ENCODE data around the gene CASP4. TPM values are rescaled to one million over a fixed set of nuclear protein-coding genes. Genes with fewer than 3 reads are reported as not detected.
A peak's percentile ranks its signal among the peaks of the same experiment; 100 is the strongest.
"Not testable (repeated sequence)": the region's sequence is repeated elsewhere in the genome, so short reads cannot be mapped to it uniquely, and the experiment has no call there.

The CASP4 gene
- polyA plus RNA-seq (2012; ENCODE audit: insufficient read depth, insufficient read length), result 34.8 TPM

DNA sequence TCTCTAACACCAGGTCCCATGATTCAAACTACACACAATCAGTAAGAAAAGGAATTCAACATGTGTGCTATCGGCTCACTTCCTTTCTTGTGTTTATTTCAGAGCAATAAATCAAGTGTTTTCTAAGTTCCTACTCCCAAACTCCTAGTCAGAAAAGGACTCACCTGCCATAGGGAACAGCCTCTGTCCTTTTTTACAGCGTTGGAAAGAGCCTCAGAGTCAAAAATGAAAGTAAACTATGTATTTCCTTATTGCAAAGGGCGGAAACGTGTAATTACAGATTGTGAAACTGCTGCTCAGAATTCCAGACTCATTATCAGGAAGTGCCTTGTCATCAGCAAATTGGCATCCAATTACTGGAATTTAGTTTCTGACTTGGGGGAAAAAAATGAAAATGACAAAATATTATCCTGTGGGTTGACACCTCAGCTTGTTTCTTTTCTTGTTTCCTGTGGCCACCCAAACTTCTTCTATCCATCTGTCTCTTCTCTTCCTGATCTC, at the start of gene CASP4:
TSS of gene CASP4 (minus strand) at position 220 of the 501 bp plus-strand sequence. CDS start at position 171, 49 bp downstream.
- no peak for DNase-seq (ENCODE audit: low read depth, low spot score)
- H3K4me3 ChIP-seq (ENCODE audit: low read length), result no peak within 1 kb of the TSS

DNA sequence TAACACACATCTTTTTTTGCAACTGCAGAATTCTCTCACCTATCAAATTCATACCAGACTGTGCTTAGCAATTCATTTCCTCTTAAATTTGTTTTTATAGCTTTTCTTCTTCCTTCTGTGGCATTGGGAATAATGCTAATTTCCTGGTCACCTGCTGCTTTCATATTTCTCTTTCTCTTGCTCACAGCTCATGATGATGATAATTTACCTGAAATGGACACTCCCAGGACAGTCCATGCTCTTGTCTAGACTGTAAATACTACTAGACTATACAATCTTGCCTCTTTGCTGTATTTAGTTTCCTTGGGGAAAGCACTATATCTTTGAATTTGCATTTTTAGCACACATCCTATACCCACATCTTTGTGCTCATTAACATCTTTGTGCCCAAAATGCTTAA, 39.1 kb upstream of the CASP4 start:
- no peak for DNase-seq (ENCODE audit: low read depth, low spot score)

GRCh38 chr11:105005451-105005845, 37.1 kb upstream of the CASP4 start:
- no peak overlapping the region for H3K4me3 ChIP-seq (ENCODE audit: low read length)
- no peak for DNase-seq (ENCODE audit: low read depth, low spot score)

More for the DNA sequence above, 39.1 kb upstream of the CASP4 start:
- H3K4me3 ChIP-seq (ENCODE audit: low read length), result no peak overlapping the region

- H3K4me3 ChIP-seq (ENCODE audit: low read length), result no peak overlapping the region
- DNase-seq (ENCODE audit: low read depth, low spot score), result no peak
These were observed 35.6 kb upstream of the CASP4 start for GRCh38 chr11:105004021-105004420.

GRCh38 chr11:105003151-105003550, 34.8 kb upstream of the CASP4 start:
- no peak overlapping the region for H3K4me3 ChIP-seq (ENCODE audit: low read length)

DNA sequence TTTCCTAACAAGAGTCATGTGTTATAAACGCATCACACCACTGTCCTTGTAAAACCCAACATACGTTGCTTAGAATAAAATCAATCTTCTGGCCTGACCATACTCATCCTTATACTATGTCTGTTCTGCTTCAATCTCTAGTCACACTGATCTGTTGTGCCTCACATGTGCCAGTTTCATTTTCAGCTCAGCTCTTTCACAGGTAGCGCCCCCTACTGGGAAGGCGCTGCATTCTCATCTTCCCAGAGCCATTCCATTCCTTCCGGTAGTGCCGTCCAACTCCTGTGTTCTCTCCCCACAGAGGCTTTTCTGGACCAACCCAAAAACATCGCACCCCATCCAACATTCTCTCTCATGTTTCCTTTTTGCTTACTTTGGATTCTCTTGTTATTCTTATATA, 32.4 kb upstream of the CASP4 start:
- H3K4me3 ChIP-seq (ENCODE audit: low read length), result no peak overlapping the region
- DNase-seq (ENCODE audit: low read depth, low spot score), result peak; percentile 4

More at GRCh38 chr11:105003151-105003550, 34.8 kb upstream of the CASP4 start:
- no peak for DNase-seq (ENCODE audit: low read depth, low spot score)

- H3K4me3 ChIP-seq (ENCODE audit: low read length), result no peak overlapping the region
- DNase-seq (ENCODE audit: low read depth, low spot score), result no peak
These were observed 31.8 kb upstream of the CASP4 start for GRCh38 chr11:105000167-105000566.

DNA sequence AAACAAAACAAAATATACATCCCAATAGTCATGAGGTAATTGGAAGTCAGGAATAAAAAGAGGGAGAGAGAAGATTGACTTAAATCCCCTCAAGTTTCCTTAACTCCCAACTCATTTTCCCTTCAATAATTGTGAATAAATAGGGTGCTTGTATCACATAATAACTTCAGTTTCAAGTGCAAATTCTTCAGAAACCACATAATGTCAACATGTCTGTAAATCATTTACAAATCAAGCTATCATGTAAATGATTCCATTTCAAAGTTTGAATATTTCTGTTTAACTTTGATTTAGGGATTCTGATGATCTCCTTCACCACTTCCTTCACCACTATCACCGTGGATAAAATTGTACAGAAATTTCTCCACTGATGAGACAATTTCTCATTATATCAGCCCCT, 31.3 kb upstream of the CASP4 start:
- H3K4me3 ChIP-seq (ENCODE audit: low read length), result no peak overlapping the region
- DNase-seq (ENCODE audit: low read depth, low spot score), result no peak

DNA sequence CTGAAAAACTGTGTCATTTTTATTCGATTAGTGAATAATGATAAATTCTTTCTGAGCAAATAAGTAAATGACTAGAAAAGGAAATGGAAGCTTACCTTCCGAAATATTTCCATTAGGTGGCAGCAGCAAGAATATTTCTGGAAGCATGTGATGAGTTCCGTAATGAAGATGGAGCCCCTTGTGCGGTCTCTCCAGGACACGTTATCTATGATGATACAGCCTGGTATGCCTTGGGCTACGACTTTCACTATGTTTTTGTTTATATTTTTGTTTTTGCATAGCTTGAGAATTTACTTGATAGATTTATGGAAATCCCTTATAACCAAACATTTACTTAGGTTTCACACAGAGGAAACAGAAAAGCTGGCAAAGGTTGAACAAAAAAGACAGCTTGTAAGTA, 28.9 kb upstream of the CASP4 start:
- DNase-seq (ENCODE audit: low read depth, low spot score), result no peak
- no peak overlapping the region for H3K4me3 ChIP-seq (ENCODE audit: low read length)

GRCh38 chr11:104995001-104995408, 26.6 kb upstream of the CASP4 start:
- DNase-seq (ENCODE audit: low read depth, low spot score), result no peak
- H3K4me3 ChIP-seq (ENCODE audit: low read length), result no peak overlapping the region

- H3K4me3 ChIP-seq (ENCODE audit: low read length), result no peak overlapping the region
- DNase-seq (ENCODE audit: low read depth, low spot score), result no peak
These were observed 24.4 kb upstream of the CASP4 start for GRCh38 chr11:104992781-104993180.

- DNase-seq (ENCODE audit: low read depth, low spot score), result no peak
- no peak overlapping the region for H3K4me3 ChIP-seq (ENCODE audit: low read length)
These were observed 23.6 kb upstream of the CASP4 start for GRCh38 chr11:104991994-104992393.

DNA sequence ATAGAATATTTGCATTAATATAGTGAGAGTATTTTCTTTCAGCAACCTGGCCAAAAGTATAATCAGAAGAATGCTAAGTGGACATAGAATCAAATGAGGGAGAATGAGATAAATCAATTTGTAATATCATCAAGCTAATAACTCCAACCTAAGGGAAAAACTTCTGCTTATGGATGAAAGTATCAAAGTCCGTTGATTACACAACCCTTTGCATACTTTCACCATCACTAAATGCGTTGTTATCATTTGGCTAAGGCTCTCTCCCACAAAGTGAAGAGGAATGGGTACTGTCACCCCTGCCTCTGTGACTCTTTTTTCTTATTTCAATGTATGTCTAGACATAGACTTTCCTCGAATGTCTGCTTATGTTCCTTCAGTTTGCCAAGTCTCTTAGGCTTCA, 16.4 kb upstream of the CASP4 start:
- H3K4me3 ChIP-seq (ENCODE audit: low read length), result no peak overlapping the region
- no peak for DNase-seq (ENCODE audit: low read depth, low spot score)

DNA sequence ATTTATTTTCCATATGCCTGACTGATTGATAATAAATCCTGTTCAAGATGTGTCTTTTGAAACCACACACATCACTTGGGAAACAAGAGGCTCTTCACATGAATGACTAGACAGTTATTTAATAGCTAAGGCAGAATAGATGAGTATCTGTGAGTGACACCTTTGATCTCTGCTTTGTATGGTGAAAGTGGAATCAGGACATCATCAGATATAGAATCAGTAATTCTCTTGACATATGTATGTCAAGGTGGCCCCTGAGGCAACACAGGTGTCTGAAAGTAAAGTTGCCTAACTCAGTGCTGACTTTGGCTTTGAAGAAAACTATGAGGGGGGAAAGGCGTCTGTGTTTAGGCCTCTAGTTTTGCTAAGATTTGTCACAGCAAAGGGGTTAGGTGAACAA, 11.5 kb upstream of the CASP4 start:
- no peak overlapping the region for H3K4me3 ChIP-seq (ENCODE audit: low read length)
- DNase-seq (ENCODE audit: low read depth, low spot score), result no peak

GRCh38 chr11:104973616-104974015, 5.2 kb upstream of the CASP4 start:
- no peak for DNase-seq (ENCODE audit: low read depth, low spot score)
- H3K4me3 ChIP-seq (ENCODE audit: low read length), result no peak overlapping the region

DNA sequence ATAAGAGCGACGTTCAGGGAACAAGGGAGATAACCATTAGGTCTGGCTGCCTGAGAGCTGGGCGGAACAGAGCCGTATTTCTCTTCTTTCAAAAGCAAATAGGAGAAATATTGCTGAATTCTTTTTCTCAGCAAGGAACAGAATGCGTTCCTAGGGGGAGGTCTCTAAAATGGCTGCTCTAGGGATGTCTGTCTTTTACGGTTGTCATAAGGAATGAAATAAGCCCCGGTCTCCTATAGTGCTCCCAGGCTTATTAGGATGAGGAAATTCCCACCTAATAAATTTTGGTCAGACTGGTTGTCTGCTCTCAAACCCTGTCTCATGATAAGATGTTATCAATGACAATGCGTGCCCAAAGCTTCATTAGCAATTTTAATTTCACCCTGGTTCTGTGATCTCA, 4.5 kb upstream of the CASP4 start:
- not testable (repeated sequence) for DNase-seq (ENCODE audit: low read depth, low spot score); H3K4me3 ChIP-seq (ENCODE audit: low read length)

DNA sequence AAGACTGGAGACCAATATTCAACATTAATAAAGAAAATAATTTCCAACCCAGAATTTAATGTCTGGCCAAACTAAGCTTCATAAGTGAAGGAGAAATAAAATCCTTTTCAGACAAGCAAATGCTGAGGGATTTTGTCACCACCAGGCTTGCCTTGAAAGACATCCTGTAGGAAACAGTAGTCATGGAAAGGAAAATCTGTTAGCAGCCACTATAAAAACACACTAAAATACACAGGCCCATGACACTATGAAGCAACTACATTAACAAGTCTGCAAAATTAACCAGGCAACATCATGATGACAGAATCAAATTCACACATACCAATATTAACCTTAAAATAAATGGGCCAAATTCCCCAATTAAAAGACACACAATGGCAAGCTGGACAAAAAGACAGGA, 2.4 kb upstream of the CASP4 start:
- DNase-seq (ENCODE audit: low read depth, low spot score), result no peak
- H3K4me3 ChIP-seq (ENCODE audit: low read length), result no peak overlapping the region

DNA sequence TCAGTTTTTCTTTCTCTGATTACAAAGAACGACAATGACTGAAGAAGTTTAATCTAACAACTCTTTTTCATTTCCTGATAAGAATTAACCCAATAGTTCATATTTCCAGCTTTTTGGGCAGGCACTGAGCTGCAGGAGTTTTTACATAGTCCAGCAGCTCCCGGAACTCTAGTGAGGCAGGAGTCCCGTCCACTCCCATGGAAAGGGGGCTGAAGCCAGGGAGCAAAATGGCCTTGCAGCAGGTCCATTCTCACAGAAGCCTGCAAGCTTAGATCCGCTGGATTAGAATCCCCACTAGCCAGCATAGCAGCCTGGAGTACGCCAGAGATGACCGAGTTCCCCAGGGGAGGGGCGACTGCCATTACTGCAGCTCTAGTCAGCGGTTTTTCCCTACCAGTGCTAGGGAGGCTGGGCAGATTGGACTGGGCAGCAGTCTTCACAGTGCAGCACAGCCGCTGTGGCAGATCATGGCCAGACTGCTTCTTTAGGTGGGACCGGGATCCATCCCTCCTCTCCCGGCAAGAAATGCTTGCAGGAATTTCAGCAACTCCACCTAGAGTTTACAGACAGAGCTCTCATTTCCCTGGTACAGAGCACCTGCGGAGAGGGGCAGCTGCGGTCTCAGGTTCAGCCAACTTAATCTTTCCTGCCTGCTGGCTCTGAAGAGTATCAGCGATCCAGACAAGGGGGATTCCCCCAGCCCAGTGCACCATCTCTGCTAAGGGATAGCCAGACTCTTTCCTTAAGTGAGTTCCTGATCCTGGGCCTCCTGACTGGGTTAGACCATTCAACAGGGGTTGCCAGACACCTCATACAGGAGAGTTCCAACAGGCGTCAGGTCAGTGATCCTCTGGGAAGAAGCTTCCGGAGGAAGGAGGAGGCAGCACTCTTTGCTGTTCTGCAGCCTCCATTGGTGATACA, 742 bp upstream of the CASP4 start:
- DNase-seq (ENCODE audit: low read depth, low spot score), result no peak
- H3K4me3 ChIP-seq (ENCODE audit: low read length), result no peak overlapping the region

DNA sequence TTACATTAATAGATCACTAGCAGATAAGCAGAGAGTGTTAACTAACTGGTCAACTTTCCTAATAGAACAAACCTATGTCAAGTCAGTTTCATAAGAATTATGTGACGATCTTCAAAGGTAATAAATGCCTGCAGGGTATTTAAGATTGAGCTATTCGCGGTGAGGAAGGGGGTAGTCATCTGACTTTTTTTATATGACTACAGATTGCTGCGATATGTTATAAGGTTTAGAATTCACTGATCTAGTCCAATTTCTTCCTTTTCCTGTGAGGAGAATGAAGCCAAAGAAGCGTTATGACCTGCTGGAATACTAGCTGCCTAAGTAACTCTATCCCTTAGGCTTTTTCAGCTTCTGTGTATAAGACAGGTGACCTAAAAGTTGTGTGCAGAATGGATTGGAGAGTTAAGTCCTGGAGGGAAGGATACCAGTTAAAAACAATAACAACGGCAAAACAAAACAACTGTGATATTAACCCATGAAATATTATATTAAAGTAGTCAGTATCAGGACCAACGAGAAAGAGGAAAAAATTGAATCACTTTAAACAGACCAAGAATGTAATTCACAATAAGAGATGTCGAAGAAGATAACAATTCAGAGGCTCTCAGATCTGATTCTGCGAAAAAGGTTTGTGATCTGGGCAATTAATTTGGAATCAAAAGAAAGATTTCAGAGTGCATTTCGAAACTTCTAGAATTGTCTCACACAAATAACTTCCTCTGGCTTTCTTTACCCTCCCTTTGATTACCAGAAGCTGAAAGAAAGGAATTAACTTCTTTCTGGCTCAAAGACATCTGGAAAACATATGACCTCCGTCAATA, 630 bp downstream of the CASP4 start:
- DNase-seq (ENCODE audit: low read depth, low spot score), result no peak
- no peak overlapping the region for H3K4me3 ChIP-seq (ENCODE audit: low read length)

- no peak overlapping the region for H3K4me3 ChIP-seq (ENCODE audit: low read length)
- DNase-seq (ENCODE audit: low read depth, low spot score), result no peak
These were observed 2.6 kb downstream of the CASP4 start for GRCh38 chr11:104965735-104966134.
